ENCODE data around the gene P2RX3. TPM values are rescaled to one million over a fixed set of nuclear protein-coding genes. Genes with fewer than 3 reads are reported as not detected.
A peak's percentile ranks its signal among the peaks of the same experiment; 100 is the strongest.

Gene P2RX3
- total RNA-seq, 2 experiments from 2014 or later, result not detected

GRCh38 chr11:57322256-57323166, 15.6 kb upstream of the P2RX3 start:
- Histone ChIP-seq H2AFZ (ENCODE audit: low read length) (no peak overlapping the region), H3K79me2 (ENCODE audit: insufficient read depth, low read depth, low read length) (no peaks in the 10 kb centered on the region), H3K4me3 (ENCODE audit: low read depth, low read length, poor library complexity, severe bottlenecking) (no peak overlapping the region), H3K4me1 (ENCODE audit: insufficient read depth, low read length, poor library complexity, severe bottlenecking) (peaks cover 28% of the 10 kb centered on the region), H4K20me1 (ENCODE audit: insufficient read depth, low read length) (no peaks in the 10 kb centered on the region), H3K9me2 (ENCODE audit: insufficient read depth, low read length) (no peaks in the 10 kb centered on the region), H3K4me2 (ENCODE audit: low read length) (no peak overlapping the region), H3K27ac (ENCODE audit: low read depth, low read length, poor library complexity, severe bottlenecking) (no peak overlapping the region), H3K36me3 (ENCODE audit: insufficient read depth, low read length) (peaks cover 26% of the 10 kb centered on the region), H3K9me3 (ENCODE audit: low read length) (no peaks in the 10 kb centered on the region)
- BruUV-seq (replicated peaks), result no TSS peak
- intact Hi-C loops (cut with micrococcal nuclease; ENCODE audit: unreplicated experiment), result no loop called here
- ChIA-PET POLR2A (interaction anchor here (0.7 to 1.3 kb wide), 2 partner anchors 21 to 96 kb away, joined by 3 to 4 read pairs; no protein-coding TSS in a partner anchor), CTCF (ENCODE audit: unreplicated experiment) (interaction anchor here (0.7 kb wide), 1 partner anchor 49 kb away, joined by 5 read pairs; no protein-coding TSS in a partner anchor)
- TF ChIP-seq CTCF (conservative IDR thresholded peaks at IDR 0.05; ENCODE audit: low read length), result no peak
- TF ChIP-seq EZH2phosphoT487 (IDR thresholded peaks at IDR 0.05; ENCODE audit: borderline replicate concordance, low read depth, low read length), result no peak
- no peak for DNase-seq (ENCODE audit: low spot score)

- TF ChIP-seq CTCF (conservative IDR thresholded peaks at IDR 0.05; ENCODE audit: low read length) (no peak), EZH2phosphoT487 (IDR thresholded peaks at IDR 0.05; ENCODE audit: borderline replicate concordance, low read depth, low read length) (no peak)
- CTCF ChIA-PET (ENCODE audit: unreplicated experiment), result no interaction called here
- intact Hi-C loops (cut with micrococcal nuclease; ENCODE audit: unreplicated experiment), result no loop called here
Observed at GRCh38 chr11:57323167-57323854, 14.8 kb upstream of the P2RX3 start.

More at GRCh38 chr11:57323167-57323854, 14.8 kb upstream of the P2RX3 start:
- BruUV-seq (replicated peaks), result no TSS peak
- peaks cover 28% of the 10 kb centered on the region for H3K4me1 ChIP-seq (ENCODE audit: insufficient read depth, low read length, poor library complexity, severe bottlenecking)
- H3K9me2 ChIP-seq (ENCODE audit: insufficient read depth, low read length), result no peaks in the 10 kb centered on the region
- no peak overlapping the region for H3K27ac ChIP-seq (ENCODE audit: low read depth, low read length, poor library complexity, severe bottlenecking)
- H3K9me3 ChIP-seq (ENCODE audit: low read length), result no peaks in the 10 kb centered on the region
- H3K36me3 ChIP-seq (ENCODE audit: insufficient read depth, low read length), result peaks cover 31% of the 10 kb centered on the region
- no peaks in the 10 kb centered on the region for H4K20me1 ChIP-seq (ENCODE audit: insufficient read depth, low read length)
- peak overlapping the region; percentile 97; the same call in 1 of the 2 replicates for H3K4me2 ChIP-seq (ENCODE audit: low read length)
- H3K79me2 ChIP-seq (ENCODE audit: insufficient read depth, low read depth, low read length), result no peaks in the 10 kb centered on the region
- H3K4me3 ChIP-seq (ENCODE audit: low read depth, low read length, poor library complexity, severe bottlenecking), result no peak overlapping the region
- no peak for DNase-seq (ENCODE audit: low spot score)
- H2AFZ ChIP-seq (ENCODE audit: low read length), result no peak overlapping the region
- POLR2A ChIA-PET, result interaction anchor here (0.9 kb wide), 1 partner anchor 13 kb away, joined by 4 read pairs; the partner anchor contains the start of gene SSRP1
